Fibroblast of villous mesenchyme (primary cell): ENCODE measurements around the gene EGFL8. TPM values are rescaled to one million over a fixed set of nuclear protein-coding genes. Genes with fewer than 3 reads are reported as not detected.

ENCODE experiments used
- DNase-seq: peaks from one replicate; pipeline ENCODE4 v3.0.0-alpha.2; 2010; ENCODE audit warnings: low read depth
- H3K4me3 ChIP-seq: 2 replicates; pipeline ENCODE4 v1.5.1; 2011; ENCODE audit warnings: low read depth, mild to moderate bottlenecking, low read length
- total RNA-seq: library from RNA; depleted of rRNA; stranded (reverse); fragments of >200 nt; gene quantifications from 2 replicates; pipeline ENCODE4 v1.2.3, GENCODE V29; 2012
- TF ChIP-seq, protein P1 (sequence below): IDR thresholded peaks from 2 replicates; pipeline ENCODE4 v1.5.1; 2012; ENCODE audit warnings: low read depth, mild to moderate bottlenecking, low read length; ENCODE audit not compliant: insufficient read depth

Gene EGFL8
- total RNA-seq, 1 donor, result 2.6 TPM

DNA sequence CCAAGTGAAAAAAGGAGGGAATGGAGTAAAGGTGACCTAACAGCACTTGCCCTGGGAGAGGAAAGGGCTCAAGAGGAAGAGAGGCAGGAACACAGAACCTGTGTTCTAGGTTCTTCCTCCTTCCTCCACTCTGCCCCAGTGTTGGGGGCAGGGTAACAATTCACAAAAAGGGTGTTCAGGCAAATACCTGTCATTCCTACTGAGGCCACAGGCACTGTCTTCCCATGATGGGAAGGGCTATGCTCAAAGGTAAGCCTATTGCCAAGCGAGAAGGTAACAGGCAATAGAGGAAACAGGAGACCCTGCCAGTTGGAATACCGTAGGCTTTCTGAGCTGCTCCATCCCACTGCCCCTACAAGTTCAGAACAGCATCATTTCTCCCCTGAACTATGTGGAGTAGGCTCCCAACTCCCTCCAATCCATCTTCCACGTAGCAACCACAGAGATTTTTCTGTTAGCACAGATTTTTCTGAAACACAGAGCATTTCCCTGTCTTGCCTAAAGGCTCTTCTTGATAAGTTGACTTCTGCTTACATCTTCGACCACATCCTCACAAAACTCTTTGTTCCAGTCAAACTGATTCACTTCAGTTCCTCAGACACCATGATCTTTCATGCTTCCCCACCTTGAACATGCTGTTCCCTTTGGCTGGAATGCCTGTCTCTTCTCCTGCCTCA, 8.8 kb downstream of the EGFL8 start:
- H3K4me3 ChIP-seq, result no peak overlapping the region
- TF ChIP-seq, protein P1, sequence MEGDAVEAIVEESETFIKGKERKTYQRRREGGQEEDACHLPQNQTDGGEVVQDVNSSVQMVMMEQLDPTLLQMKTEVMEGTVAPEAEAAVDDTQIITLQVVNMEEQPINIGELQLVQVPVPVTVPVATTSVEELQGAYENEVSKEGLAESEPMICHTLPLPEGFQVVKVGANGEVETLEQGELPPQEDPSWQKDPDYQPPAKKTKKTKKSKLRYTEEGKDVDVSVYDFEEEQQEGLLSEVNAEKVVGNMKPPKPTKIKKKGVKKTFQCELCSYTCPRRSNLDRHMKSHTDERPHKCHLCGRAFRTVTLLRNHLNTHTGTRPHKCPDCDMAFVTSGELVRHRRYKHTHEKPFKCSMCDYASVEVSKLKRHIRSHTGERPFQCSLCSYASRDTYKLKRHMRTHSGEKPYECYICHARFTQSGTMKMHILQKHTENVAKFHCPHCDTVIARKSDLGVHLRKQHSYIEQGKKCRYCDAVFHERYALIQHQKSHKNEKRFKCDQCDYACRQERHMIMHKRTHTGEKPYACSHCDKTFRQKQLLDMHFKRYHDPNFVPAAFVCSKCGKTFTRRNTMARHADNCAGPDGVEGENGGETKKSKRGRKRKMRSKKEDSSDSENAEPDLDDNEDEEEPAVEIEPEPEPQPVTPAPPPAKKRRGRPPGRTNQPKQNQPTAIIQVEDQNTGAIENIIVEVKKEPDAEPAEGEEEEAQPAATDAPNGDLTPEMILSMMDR, result no peak
- DNase-seq, result no peak

DNA sequence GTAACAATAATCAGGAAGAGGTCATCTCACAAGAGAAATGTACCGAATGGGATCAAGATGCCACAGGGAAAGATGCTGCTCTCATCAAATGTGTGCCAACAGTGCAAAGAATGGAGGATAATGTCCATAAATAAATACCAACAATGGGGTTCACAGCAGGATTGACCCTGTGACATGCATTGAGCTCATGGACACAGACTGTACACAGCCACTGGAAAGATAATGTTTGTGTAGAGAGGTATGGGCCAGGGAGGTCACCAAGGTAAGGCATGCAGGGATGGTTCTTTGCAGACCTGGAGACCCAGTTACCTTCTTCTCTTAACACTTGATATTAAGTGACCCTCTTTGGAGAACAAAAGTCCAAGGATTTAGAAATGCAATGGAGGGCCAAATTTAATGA, 10.0 kb downstream of the EGFL8 start:
- TF ChIP-seq, protein P1, result no peak
- DNase-seq, result no peak
- peak overlapping the region; percentile 92 for H3K4me3 ChIP-seq

DNA sequence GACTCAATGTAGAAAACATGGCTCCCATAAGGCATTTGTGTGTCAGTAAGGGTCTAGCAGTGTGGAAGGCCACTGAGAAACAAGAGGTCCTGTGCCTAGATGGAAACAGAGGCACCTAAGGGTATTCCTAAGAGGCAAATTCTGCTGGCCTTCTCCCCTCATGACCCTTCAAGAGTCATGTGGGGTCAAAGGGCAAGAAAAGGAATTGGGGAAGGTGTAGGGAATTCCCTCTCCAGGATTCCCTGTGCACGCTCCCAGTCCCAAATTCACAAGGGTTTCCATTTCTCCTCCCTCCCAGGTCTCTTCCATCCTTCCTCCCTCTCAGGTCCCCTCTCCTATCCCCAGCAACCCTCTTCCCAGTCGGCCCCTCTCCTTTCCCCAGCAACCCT, 10.9 kb downstream of the EGFL8 start:
- no peak for DNase-seq
- H3K4me3 ChIP-seq, result peak overlapping the region; percentile 92
- TF ChIP-seq, protein P1, result no peak

DNA sequence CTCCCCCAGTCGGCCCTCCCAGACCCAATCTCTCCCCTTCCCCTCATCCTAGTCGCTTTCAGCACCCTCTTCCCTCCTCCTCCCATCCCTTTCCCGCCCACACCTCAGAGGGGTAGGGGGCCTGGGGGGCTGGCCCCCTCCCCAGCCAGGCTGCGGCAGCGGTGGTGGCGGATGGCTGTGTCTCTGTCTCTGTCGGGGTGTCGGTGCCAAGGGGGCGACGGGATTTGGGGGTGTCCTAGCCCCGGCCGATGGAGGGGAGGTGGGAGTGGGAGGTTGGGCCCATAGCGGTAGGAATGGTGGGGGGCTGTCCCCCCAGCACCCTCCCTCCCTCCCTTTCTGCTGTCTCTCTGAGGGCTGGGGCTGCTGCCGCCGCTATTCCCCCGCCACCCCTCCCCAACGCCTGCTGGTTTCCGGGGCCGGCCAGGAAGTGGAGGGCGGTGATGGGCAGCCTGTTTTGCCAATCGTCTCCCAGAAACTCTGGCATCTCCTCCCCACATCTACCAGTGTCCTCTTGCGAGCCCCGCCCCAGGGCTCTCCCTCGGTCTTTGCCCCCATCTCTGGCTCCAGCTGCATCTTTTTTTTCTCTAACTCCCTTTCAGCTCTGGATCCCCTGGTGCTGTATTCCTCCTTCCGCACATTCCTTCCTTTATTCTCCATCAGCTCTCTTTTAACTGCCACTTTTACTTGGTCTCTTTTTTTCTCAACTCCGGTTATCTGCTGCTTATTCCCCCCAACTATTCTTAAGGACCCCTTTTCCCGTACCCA, 11.5 kb downstream of the EGFL8 start, which contains the start of gene AGPAT1:
Gene AGPAT1 (minus strand): TSS at position 374 of the 765 bp plus-strand sequence. CDS start 4,588 bp downstream, outside the sequence.
- TF ChIP-seq, protein P1, result no peak
- H3K4me3 ChIP-seq, result peak within 1 kb of the TSS; percentile 92

DNA sequence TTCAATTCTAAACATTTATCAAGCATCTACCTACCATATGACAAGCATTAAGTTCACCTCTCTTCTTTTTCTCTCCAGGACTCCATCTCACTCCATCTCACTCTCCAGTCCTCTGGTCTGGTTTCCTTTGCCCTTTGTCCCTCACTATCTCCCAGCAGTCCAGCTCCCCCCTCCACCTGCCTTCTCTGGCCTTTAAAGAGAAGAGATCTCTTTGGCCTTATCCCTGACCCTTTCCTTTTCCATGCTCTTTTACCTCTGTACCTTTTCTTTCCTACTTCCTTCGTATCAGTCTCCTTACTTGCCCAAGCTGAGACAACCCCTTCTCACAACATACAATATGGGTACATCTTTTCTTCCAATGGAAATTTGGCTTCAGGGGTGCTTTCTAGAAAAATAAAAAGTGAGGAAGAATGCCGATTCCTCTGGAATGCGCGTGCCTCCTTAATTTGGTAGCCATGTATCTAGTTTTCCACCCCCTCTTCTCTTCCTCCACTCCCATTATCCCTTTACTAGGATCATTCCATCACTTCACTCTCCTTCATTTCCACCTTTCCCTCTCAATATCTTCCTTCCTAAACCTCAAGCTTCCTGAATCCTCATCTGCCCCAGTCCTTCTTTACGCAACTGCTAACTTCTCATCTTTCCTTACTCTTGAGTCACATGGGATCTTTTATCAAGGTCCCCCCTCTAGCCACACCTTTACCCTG, 12.2 kb downstream of the EGFL8 start:
- peak overlapping the region; percentile 92 for H3K4me3 ChIP-seq
- peak; percentile 86 for DNase-seq
- TF ChIP-seq, protein P1, result no peak

More for the DNA sequence above, 11.5 kb downstream of the EGFL8 start, which contains the start of gene AGPAT1:
- peak; percentile 97 for DNase-seq

DNA sequence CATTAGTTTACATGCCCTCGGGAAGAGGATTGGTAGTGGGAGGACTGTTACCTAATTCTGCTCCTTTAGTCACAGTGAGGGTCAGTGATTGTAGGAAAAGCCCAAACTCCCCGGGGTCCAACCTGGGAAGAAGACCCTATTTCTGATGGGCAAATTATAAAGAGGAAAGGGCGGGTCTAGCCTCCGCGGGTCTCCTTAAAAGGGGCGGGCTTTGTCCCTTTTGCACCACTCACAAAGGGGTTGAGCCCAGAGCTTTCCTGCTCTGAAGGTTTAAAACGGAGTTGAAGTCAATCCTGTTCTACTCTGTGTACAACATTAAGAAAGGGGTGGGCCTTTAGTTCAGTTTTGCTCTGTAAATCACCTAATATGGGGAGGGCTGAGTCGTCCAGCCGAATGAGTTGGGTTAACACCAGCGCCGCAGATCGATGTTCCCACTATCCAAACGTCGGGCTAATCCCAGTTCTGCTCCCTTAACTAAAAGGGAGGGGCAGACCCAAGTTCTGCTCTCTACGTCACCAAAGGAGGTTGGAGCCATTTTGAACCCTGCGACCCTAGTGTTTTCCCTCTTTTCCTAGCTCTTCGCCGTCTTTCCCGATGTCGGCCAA, 12.9 kb downstream of the EGFL8 start:
- TF ChIP-seq, protein P1, result no peak
- DNase-seq, result no peak
- peak overlapping the region; percentile 92 for H3K4me3 ChIP-seq
